Stimulated activated CD8-positive, alpha-beta memory T cell treated with anti-CD3 and anti-CD28 coated beads, Interleukin-2, amount 100 ng/mL, for 48 hours (primary cell): ENCODE results near the gene ZNF330.

Source experiments
- DNase-seq, 2 donors: peaks; one replicate each; pipeline ENCODE4 v3.0.0-alpha.2; 2020; ENCODE audit warnings: low read depth in 2 of 2

Gene ZNF330

GRCh38 chr4:141233673-141234072 lies 13.0 kb downstream of the ZNF330 start:
- no peak for DNase-seq

GRCh38 chr4:141238186-141238585 lies 17.5 kb downstream of the ZNF330 start:
- no peak for DNase-seq

DNA sequence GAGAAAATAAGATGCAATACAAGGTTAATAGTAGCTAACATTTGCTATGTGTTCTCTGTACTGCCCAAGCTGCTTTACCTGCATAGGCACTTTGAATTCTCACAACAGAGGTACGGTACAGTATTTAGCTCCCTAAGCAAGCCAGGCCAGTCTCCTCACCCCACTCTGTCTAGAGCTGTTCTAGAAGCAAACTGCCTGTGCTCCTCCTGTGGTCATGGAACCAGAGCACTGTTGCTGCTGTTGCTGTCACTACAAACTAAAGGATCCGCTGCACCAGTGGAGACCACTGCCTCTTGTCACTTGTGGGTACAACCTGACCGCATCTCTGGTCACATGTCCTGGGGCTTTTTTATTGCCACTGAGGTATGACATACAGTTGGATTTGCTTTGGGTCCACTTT lies 19.6 kb downstream of the ZNF330 start:
- DNase-seq: no peak

DNA sequence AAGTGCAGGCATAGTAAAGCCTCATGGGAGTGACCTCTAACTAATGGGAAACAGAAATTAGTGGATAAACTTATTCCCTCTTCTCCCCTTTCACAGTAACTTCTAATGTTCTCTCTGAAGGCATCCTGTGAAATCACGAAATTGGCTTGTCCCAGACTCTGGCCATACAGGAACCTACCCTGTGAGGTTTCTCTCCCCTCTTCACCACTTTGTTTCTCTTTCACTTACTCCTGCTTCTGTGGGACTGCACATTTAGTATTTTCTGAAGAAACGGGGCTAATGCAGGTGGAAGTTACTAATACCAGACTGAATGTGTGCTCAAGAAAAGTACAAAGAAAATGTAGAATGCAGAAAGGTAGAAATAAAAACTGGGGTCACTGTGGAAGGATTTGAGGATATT lies 20.0 kb downstream of the ZNF330 start:
- DNase-seq: no peak

- no peak for DNase-seq
Observed at GRCh38 chr4:141241986-141242385, 21.3 kb downstream of the ZNF330 start.

- no peak for DNase-seq
Observed at GRCh38 chr4:141244419-141244818, 23.7 kb downstream of the ZNF330 start.

GRCh38 chr4:141246243-141246642 lies 25.5 kb downstream of the ZNF330 start:
- DNase-seq: no peak

GRCh38 chr4:141246683-141247429 lies 26.2 kb downstream of the ZNF330 start:
- no peak for DNase-seq

DNA sequence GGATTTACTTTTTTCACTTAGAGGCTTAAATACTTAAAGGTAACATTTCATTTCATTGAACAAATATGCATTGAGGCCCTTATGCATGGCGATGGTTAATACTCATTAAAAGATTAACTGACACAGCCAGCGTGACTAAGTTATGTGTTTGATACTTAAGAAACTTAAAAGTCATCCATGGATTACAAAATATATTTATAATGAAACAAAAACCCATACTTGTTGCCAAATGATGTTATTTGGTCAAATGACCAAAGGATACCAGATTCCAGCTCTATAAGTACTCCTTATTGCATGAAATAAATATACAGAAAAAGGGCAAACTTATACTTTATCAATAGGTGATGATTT lies 26.7 kb downstream of the ZNF330 start:
- DNase-seq: no peak

- no peak for DNase-seq
Observed at GRCh38 chr4:141248029-141248428, 27.3 kb downstream of the ZNF330 start.

GRCh38 chr4:141248486-141248885 lies 27.8 kb downstream of the ZNF330 start:
- DNase-seq: no peak

DNA sequence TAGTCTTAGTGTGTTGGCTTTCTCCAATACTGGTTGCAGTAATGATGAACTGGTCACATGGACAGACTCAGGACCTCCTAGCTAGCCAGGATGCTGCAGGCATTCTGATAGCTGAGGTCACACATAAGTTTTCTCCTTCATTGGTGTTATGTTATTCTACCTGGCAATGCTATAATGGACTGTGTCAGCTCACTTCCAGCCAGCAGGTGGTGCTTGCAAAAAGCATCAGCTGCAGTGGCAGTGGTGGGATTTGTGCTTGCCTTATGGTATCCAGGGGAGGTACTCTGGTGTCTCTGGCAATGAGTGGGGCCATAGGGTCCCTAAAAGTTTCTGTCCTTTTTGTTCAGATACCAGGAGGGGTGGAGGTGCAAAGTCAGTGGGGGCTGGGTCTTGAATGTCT lies 33.6 kb downstream of the ZNF330 start:
- DNase-seq: no peak

DNA sequence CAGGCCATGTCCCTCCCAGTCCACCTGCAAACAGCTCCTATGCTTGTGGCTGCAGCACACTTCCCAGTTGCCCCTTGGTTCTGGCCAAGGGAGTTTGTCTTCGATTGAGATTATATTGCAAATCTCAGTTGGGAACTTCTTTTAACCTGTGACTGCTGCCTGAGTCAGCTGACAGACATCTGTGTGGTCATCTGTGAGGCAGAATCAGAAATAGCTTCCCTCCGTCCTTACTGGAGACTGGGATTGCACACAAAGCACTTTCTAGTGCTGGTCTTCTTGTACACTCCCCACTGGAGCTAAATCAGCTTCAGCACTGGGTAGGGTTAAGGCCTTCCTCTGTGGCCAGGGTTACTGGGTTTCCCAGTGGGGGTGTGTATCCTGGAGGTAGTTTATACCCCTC lies 34.3 kb downstream of the ZNF330 start:
- DNase-seq: no peak

DNA sequence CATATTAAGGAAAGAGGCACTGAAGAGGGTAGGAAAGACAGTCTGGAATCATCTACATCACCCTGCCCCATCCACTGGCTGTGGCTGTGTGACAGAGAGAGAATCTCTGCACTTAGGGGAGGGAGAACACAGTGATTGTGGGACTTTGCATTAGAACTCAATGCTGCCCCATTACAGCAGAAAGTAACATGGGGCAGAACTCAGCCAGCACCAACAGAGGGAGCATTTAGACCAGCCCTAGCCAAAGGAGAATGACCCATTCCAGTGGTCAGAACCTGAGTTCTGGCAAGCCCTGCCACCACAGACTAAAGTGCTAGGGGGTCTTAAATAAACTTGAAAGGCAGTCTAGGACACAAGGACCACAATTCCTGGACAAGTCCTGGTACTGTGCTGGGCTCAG lies 37.9 kb downstream of the ZNF330 start:
- DNase-seq: no peak

DNA sequence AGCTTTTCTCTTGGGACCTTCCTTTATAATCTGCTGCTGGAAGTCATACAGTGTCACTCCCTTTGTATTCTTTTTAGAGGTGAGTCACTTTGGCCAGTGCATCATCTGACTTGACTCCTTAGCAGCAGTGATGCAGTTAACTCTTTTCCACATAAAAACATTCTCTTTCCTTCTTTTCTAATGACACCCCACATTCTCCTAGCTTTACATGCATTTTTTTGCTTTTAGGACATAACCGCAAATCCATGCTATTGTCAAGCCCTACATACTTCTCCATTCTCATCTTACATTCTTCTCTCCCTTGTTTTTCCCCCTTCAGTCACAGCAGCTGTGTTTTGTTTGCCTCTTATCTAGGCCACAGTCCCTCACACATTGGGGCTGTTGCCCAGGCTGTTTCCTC lies 55.1 kb downstream of the ZNF330 start:
- DNase-seq: no peak

GRCh38 chr4:141283152-141283551 lies 62.5 kb downstream of the ZNF330 start:
- DNase-seq: no peak

GRCh38 chr4:141283563-141283962 lies 62.9 kb downstream of the ZNF330 start:
- DNase-seq: no peak
